ENCODE measurements around the gene ADCY9. TPM values are rescaled to one million over a fixed set of nuclear protein-coding genes. Genes with fewer than 3 reads are reported as not detected.

ADCY9 gene
- polyA plus RNA-seq, 6 donors from 2014 or later: 0.08 to 0.91 (median 0.19) TPM

DNA sequence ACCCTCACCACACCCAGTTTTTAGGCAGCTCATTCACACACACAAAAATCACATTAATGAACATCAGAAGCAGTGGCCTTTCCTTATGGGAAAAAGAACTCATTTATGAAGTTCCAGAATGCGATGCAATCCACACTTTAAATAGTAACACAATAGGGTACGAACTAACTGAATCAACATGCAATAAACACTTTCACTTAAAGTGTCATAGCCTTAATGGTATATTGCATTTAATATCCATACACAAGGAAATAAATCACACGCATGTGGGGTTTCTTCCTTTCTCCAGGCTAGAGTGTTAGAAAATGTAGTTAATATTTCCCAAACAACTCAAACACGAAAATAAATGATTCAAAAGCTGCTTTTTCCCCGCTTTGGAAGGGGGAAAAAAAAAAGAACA, 19.7 kb downstream of the ADCY9 start:
- peaks cover 0 to 13% (median 0%) of the 10 kb centered on the region in 3 donors for H3K4me1 Mint-ChIP-seq
- no peaks in the 10 kb centered on the region for H3K9me3 Mint-ChIP-seq
- no peaks in the 10 kb centered on the region for H3K27me3 Mint-ChIP-seq
- no peak overlapping the region for H3K4me3 Mint-ChIP-seq
- no peaks in the 10 kb centered on the region for H3K36me3 Mint-ChIP-seq
- no peak for DNase-seq
- no peak for ATAC-seq (ENCODE audit: low read depth in 2 of 2)
- no peak overlapping the region for H3K27ac Mint-ChIP-seq

DNA sequence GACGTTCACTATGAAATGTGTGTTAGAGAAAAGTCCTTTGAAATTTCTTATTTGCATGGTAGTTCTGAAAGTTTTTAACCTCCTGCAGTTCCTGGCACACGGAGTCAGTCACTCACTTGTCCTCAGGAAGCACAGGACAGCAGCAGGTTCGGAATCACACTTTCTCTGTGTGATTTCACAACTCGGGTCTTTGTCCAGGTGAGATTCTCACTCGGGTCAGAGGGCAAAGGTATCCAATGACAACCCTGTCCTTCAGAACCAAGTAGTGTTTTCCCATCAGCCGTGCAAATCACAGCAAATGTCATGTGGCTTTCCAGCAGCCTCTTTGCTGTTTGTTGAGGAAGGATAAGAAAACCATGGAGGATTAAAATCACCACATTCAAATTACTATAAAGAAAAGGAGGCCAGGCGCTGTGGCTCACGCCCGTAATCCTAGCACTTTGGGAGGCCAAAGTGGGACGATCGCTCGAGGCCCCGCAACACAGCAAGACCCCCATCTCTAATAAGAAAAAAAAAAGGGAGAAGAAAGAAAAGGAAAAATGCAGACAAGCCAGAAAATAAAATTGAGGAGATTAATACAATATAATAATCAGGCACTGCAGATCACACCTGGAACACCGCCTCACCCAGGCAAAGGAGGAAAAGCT, 22.0 kb downstream of the ADCY9 start:
- peaks cover 0 to 19% (median 9%) of the 10 kb centered on the region in 3 donors for H3K4me1 Mint-ChIP-seq
- no peaks in the 10 kb centered on the region for H3K9me3 Mint-ChIP-seq
- peak overlapping the region in 1 of 6 donors; percentile 2 for H3K27ac Mint-ChIP-seq
- H3K36me3 Mint-ChIP-seq: no peaks in the 10 kb centered on the region
- H3K4me3 Mint-ChIP-seq: no peak overlapping the region
- H3K27me3 Mint-ChIP-seq: peaks cover 0 to 4% (median 0%) of the 10 kb centered on the region in 3 donors
- no peak for ATAC-seq (ENCODE audit: low read depth in 2 of 2)
- DNase-seq: no peak

GRCh38 chr16:4093495-4094126, 22.6 kb downstream of the ADCY9 start:
- no peak for ATAC-seq (ENCODE audit: low read depth in 2 of 2)
- DNase-seq: no peak
- Mint-ChIP-seq H3K36me3 (no peaks in the 10 kb centered on the region), H3K4me1 (peaks cover 0 to 19% (median 9%) of the 10 kb centered on the region in 3 donors), H3K4me3 (no peak overlapping the region), H3K9me3 (no peaks in the 10 kb centered on the region), H3K27me3 (peaks cover 0 to 4% (median 0%) of the 10 kb centered on the region in 3 donors), H3K27ac (no peak overlapping the region)

- Mint-ChIP-seq H3K27me3 (peaks cover 0 to 4% (median 0%) of the 10 kb centered on the region in 3 donors), H3K36me3 (no peaks in the 10 kb centered on the region), H3K4me3 (no peak overlapping the region), H3K27ac (no peak overlapping the region), H3K9me3 (no peaks in the 10 kb centered on the region), H3K4me1 (peaks cover 2 to 19% (median 9%) of the 10 kb centered on the region in 3 donors)
- no peak for ATAC-seq (ENCODE audit: low read depth in 2 of 2)
- DNase-seq: no peak
Observed at GRCh38 chr16:4092547-4093265, 23.5 kb downstream of the ADCY9 start.

GRCh38 chr16:4091240-4092012, 24.8 kb downstream of the ADCY9 start:
- no peak for ATAC-seq (ENCODE audit: low read depth in 2 of 2)
- no peak overlapping the region for H3K27ac Mint-ChIP-seq
- no peaks in the 10 kb centered on the region for H3K9me3 Mint-ChIP-seq
- no peak for DNase-seq
- H3K4me1 Mint-ChIP-seq: peaks cover 4 to 17% (median 9%) of the 10 kb centered on the region in 3 donors
- no peaks in the 10 kb centered on the region for H3K36me3 Mint-ChIP-seq
- H3K27me3 Mint-ChIP-seq: peaks cover 0 to 4% (median 0%) of the 10 kb centered on the region in 3 donors
- H3K4me3 Mint-ChIP-seq: peak overlapping the region in 1 of 8 donors; percentile 15

DNA sequence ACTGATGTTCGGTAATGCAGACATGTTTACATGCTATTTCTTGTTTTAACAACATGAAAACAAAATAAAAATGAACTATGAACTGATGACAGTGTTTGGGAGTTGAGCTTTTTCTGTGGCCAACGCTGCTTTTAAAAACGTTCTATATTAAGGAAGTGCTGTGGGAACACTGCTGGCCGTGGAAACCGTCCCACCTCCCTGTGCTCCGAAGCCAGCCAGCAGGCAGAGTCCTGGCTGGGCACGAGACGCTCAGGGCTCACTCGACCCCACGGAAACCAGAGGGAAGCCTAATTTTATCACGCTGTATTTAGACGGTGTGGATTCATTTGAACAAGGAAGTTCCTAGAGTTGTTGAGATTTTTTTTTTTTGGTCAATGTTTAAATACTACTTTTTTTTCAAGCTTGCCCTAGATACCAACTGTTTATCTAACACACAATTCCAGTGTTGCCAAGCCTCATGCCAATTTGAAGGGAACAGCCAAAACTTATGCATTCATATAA, 25.8 kb downstream of the ADCY9 start:
- DNase-seq: no peak

GRCh38 chr16:4089811-4090301, 26.4 kb downstream of the ADCY9 start:
- Mint-ChIP-seq H3K36me3 (no peaks in the 10 kb centered on the region), H3K27me3 (peaks cover 0 to 4% (median 0%) of the 10 kb centered on the region in 3 donors), H3K4me1 (peaks cover 4 to 9% (median 6%) of the 10 kb centered on the region in 3 donors), H3K9me3 (no peaks in the 10 kb centered on the region), H3K4me3 (no peak overlapping the region), H3K27ac (peak overlapping the region in 1 of 6 donors; percentile 33)
- no peak for ATAC-seq (ENCODE audit: low read depth in 2 of 2)
- no peak for DNase-seq

More for the DNA sequence above, 25.8 kb downstream of the ADCY9 start:
- Mint-ChIP-seq H3K4me3 (no peak overlapping the region), H3K27ac (peak overlapping the region in 1 of 6 donors; percentile 37), H3K4me1 (peaks cover 4 to 9% (median 6%) of the 10 kb centered on the region in 3 donors), H3K27me3 (peaks cover 0 to 4% (median 0%) of the 10 kb centered on the region in 3 donors), H3K36me3 (no peaks in the 10 kb centered on the region), H3K9me3 (no peaks in the 10 kb centered on the region)
- no peak for ATAC-seq (ENCODE audit: low read depth in 2 of 2)

DNA sequence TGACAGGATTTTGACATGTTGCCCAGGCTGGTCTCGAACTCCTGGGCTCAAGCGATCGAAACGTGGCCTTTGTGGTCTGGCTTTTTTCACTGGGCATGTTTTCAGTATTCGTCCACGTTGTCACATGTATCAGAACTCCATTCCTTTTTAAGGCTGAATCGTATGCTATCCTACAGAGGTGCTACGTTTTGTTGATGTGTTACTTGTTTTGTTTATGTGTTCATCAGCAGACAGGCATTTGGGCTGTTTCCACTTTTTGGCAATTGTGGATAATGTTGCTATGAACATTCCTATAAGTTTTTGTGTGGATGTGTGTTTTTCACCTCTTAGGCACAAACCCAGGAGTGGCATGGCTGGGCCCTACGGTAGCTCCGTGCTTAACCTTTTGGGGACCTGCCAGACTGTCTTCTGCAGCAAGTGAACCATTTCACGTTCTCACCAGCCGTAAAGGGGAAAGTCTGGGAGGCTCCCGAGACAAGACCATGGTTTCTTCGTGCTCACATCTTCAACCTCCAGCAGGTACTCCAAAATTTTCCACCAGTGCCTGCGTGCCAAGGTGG, 26.9 kb downstream of the ADCY9 start:
- Mint-ChIP-seq H3K4me1 (peaks cover 4 to 9% (median 6%) of the 10 kb centered on the region in 3 donors), H3K27me3 (peaks cover 0 to 4% (median 0%) of the 10 kb centered on the region in 3 donors), H3K27ac (peak overlapping the region in 1 of 6 donors; percentile 33), H3K9me3 (no peaks in the 10 kb centered on the region), H3K36me3 (no peaks in the 10 kb centered on the region), H3K4me3 (no peak overlapping the region)
- no peak for ATAC-seq (ENCODE audit: low read depth in 2 of 2)
- no peak for DNase-seq

DNA sequence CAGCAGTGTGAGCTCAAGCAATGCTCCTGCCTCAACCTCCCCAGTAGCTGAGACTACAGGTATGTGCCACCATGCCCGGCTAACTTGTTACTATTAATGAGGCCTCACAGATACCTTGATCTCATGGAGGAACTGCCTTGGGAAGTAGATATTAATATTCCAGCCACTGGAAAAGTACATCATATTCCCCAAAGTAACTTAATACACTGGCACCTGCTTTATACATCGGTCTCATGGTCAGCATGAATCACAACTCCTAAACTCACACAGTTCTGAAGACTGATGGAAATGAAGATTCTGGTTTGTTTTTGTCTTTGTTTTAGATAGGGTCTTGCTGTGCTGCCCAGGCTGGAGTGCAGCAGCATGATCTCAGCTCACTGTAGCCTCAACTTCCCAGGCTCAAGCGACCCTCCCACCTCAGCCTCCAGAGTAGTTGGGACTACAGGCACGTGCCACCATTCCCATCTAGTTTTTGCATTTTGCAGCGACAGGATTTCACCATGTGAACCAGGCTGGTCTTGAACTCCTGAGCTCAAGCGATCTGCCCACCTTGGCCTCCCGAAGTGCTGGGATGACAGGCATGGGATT, 28.2 kb downstream of the ADCY9 start:
- peak overlapping the region in 1 of 8 donors; percentile 35 for H3K4me3 Mint-ChIP-seq
- no peak overlapping the region for H3K27ac Mint-ChIP-seq

GRCh38 chr16:4087099-4087885, 28.9 kb downstream of the ADCY9 start:
- peaks cover 4 to 9% (median 6%) of the 10 kb centered on the region in 3 donors for H3K4me1 Mint-ChIP-seq
- H3K27me3 Mint-ChIP-seq: peaks cover 0 to 4% (median 0%) of the 10 kb centered on the region in 3 donors
- H3K4me3 Mint-ChIP-seq: no peak overlapping the region
- H3K9me3 Mint-ChIP-seq: peaks cover 0 to 3% (median 0%) of the 10 kb centered on the region in 7 donors
- ATAC-seq (ENCODE audit: low read depth in 2 of 2): no peak
- peak overlapping the region in 1 of 6 donors; percentile 87 for H3K27ac Mint-ChIP-seq
- DNase-seq: no peak
- no peaks in the 10 kb centered on the region for H3K36me3 Mint-ChIP-seq

More for the DNA sequence above, 28.2 kb downstream of the ADCY9 start:
- H3K9me3 Mint-ChIP-seq: peaks cover 0 to 3% (median 0%) of the 10 kb centered on the region in 7 donors
- DNase-seq: no peak
- H3K4me1 Mint-ChIP-seq: peaks cover 4 to 9% (median 6%) of the 10 kb centered on the region in 3 donors
- ATAC-seq (ENCODE audit: low read depth in 2 of 2): no peak
- peaks cover 0 to 4% (median 0%) of the 10 kb centered on the region in 3 donors for H3K27me3 Mint-ChIP-seq
- no peaks in the 10 kb centered on the region for H3K36me3 Mint-ChIP-seq

DNA sequence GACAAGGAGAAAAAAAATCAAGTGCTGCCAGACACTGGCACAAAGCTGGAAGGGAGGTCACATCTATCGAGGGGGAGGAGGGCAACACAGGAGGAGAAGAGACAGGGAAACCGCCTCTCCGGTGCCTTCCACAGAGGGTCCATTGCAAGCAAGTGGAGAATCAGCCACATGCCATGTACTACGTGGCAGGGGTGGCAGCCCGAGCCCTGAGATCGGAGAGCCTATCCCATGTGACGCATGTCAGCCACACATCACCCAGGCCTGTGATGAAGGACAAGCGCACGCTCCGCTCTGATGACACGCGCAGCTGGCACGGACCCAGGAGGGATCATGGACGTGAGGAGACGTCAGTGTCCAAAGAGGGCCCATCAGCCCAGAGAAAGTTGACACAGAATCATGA, 30.1 kb downstream of the ADCY9 start:
- no peak overlapping the region for H3K27ac Mint-ChIP-seq
- no peak overlapping the region for H3K4me3 Mint-ChIP-seq
- ATAC-seq (ENCODE audit: low read depth in 2 of 2) (no peak), DNase-seq (no peak)
- peaks cover 0 to 3% (median 0%) of the 10 kb centered on the region in 7 donors for H3K9me3 Mint-ChIP-seq
- H3K27me3 Mint-ChIP-seq: peaks cover 0 to 4% (median 0%) of the 10 kb centered on the region in 3 donors
- no peaks in the 10 kb centered on the region for H3K36me3 Mint-ChIP-seq
- H3K4me1 Mint-ChIP-seq: peaks cover 4 to 11% (median 6%) of the 10 kb centered on the region in 3 donors
